ENCODE measurements around the gene ERCC4.

Gene ERCC4

DNA sequence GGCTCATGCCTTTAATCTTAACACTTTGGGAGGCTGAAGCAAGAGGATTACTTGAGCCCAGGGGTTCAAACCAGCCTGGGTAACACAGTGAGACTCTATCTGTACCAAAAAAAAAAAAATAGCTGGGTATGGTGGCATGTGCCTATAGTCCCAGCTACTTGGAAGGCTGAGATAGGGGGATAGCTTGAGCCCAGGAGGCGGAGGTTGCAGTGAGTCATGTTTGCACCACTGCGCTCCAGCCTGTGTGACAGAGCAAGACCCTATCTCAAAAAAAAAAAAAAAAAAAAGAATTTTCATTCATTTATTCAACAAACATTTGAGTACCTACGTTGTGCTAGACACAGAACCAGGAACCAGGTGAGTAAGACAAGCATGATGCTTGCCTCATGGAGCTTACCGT lies 77.6 kb downstream of the ERCC4 start:
- no peak for DNase-seq

GRCh38 chr16:13997933-13998332 lies 78.0 kb downstream of the ERCC4 start:
- DNase-seq = no peak

DNA sequence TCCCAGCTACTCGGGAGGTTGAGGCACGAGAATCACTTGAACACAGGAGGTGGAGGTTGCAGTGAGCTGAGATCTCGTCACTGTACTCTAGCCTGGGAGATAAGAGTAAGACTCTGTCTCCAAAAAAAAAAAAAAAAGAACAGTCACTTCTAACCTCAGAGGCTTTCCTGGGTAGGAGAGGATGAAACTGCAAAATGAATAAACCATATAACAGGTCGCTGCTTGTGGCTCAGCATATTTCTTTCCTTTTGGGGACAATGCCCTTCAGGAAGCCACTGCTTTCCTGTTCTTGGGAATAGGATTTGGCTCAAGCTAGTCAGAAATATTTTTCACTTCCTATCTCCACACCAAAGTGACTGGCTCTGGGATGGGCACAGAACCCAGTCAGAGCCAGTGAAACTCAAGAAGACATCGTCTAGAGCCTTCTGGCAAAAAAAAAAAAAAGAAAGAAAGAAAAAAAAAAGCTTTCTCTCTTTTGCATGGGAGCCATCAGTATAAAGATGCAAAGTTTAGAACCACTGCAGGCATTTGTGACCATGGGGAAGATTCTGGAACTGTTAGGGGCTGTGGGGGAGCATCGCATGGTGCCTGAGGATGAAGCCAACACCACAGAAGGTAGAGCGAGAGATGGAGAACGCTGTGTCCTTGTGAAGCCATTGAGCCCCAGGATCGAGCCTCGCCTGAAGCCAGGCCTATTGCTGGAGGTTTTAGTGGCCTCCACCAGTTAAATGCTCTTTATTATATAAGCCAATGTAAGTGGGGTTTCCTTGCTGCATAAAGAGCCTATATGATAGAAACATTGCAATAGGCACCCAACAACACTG lies 79.3 kb downstream of the ERCC4 start:
- DNase-seq = no peak

GRCh38 chr16:13999895-14000425 lies 80.0 kb downstream of the ERCC4 start:
- DNase-seq = no peak

- DNase-seq = no peak
These were observed 81.6 kb downstream of the ERCC4 start for GRCh38 chr16:14001521-14001920.
